ENCODE data around the gene ABCD3.
"Not testable (repeated sequence)": the region's sequence is repeated elsewhere in the genome, so short reads cannot be mapped to it uniquely, and the experiment has no call there.

ABCD3 gene
- total RNA-seq = 17.1 to 28.1 reads per million in 2 donors

GRCh38 chr1:94417978-94418663 is at the start of gene ABCD3:
Gene ABCD3, plus strand, starts transcription at chr1:94418389. Its CDS starts 90 bp downstream, at chr1:94418479.
- DNase-seq = peak; percentile 94 to 98 (median 94)

GRCh38 chr1:94372771-94373170 is 45.4 kb upstream of the ABCD3 start:
- DNase-seq = not testable (repeated sequence)

GRCh38 chr1:94373311-94373710 is 44.9 kb upstream of the ABCD3 start:
- DNase-seq = not testable (repeated sequence)

GRCh38 chr1:94375666-94376065 is 42.5 kb upstream of the ABCD3 start:
- DNase-seq = not testable (repeated sequence)

GRCh38 chr1:94378493-94378892 is 39.7 kb upstream of the ABCD3 start:
- DNase-seq = not testable (repeated sequence)

GRCh38 chr1:94379615-94380014 is 38.6 kb upstream of the ABCD3 start:
- no peak for DNase-seq

- DNase-seq = peak in 1 of 5 experiments; percentile 4
Observed at GRCh38 chr1:94382201-94382600, 36.0 kb upstream of the ABCD3 start.

GRCh38 chr1:94383966-94384408 is 34.2 kb upstream of the ABCD3 start:
- peak in 1 of 5 experiments; percentile 87 for DNase-seq

- peak in 1 of 5 experiments; percentile 56 for DNase-seq
Observed at GRCh38 chr1:94384485-94385265, 33.5 kb upstream of the ABCD3 start.

- peak in 1 of 5 experiments; percentile 80 for DNase-seq
Observed at GRCh38 chr1:94385308-94385929, 32.8 kb upstream of the ABCD3 start.

- DNase-seq = no peak
Observed at GRCh38 chr1:94389298-94389697, 28.9 kb upstream of the ABCD3 start.

GRCh38 chr1:94394247-94394646 is 23.9 kb upstream of the ABCD3 start:
- no peak for DNase-seq

GRCh38 chr1:94395231-94395630 is 23.0 kb upstream of the ABCD3 start:
- DNase-seq = no peak

- no peak for DNase-seq
Observed at GRCh38 chr1:94395748-94396309, 22.4 kb upstream of the ABCD3 start.

- DNase-seq = no peak
Observed at GRCh38 chr1:94396356-94397010, 21.7 kb upstream of the ABCD3 start.

GRCh38 chr1:94398356-94398755 is 19.8 kb upstream of the ABCD3 start:
- DNase-seq = no peak

GRCh38 chr1:94399453-94399852 is 18.7 kb upstream of the ABCD3 start:
- DNase-seq = no peak

GRCh38 chr1:94401206-94401605 is 17.0 kb upstream of the ABCD3 start:
- DNase-seq = no peak

- no peak for DNase-seq
Observed at GRCh38 chr1:94406446-94406845, 11.7 kb upstream of the ABCD3 start.

- no peak for DNase-seq
Observed at GRCh38 chr1:94408104-94408830, 9.9 kb upstream of the ABCD3 start.

- DNase-seq = peak in 1 of 5 experiments; percentile 5
Observed at GRCh38 chr1:94411237-94411636, 7.0 kb upstream of the ABCD3 start.

GRCh38 chr1:94413311-94413710 is 4.9 kb upstream of the ABCD3 start:
- no peak for DNase-seq
